Peyer's patch (tissue), 4 donors: ENCODE results near the gene SMAP1.

ENCODE experiments used
- CTCF ChIP-seq, 6 experiments: fragments of 450-650 bp in 4 of 6; fragments of 200-600 bp in 2 of 6; sonication (generic) in 1 of 6; IDR thresholded peaks; one replicate each; pipeline ENCODE4 v1.5.1; 2017 to 2019; ENCODE audit warnings: antibody characterized with exemption in 6 of 6, mild to moderate bottlenecking in 3 of 6, moderate library complexity in 1 of 6
- POLR2A ChIP-seq, 2 donors: fragments of 450-650 bp; IDR thresholded peaks; one replicate each; pipeline ENCODE4 v1.5.1; 2017; ENCODE audit warnings: antibody characterized with exemption in 2 of 2, mild to moderate bottlenecking in 2 of 2, moderate library complexity in 2 of 2

- no peak for TF ChIP-seq CTCF (IDR thresholded peaks at IDR 0.05)
- no peak for TF ChIP-seq POLR2A (IDR thresholded peaks at IDR 0.05)
These were observed 5.9 kb downstream of the SMAP1 start for GRCh38 chr6:70673601-70674000.
